Measurements from ENCODE around the gene KIAA0586.
"Not testable (repeated sequence)": the region's sequence is repeated elsewhere in the genome, so short reads cannot be mapped to it uniquely, and the experiment has no call there.

Gene KIAA0586

GRCh38 chr14:58517592-58517991 lies 90.1 kb downstream of the KIAA0586 start:
- TF ChIP-seq CTCF (IDR thresholded peaks at IDR 0.05; ENCODE audit: low read depth, low read length) = no peak
- H3K4me3 ChIP-seq (ENCODE audit: low read depth, low read length) = no peak overlapping the region

- not testable (repeated sequence) for H3K4me3 ChIP-seq (ENCODE audit: low read depth, low read length)
Observed at GRCh38 chr14:58525691-58526090, 98.2 kb downstream of the KIAA0586 start.

GRCh38 chr14:58533446-58533845 lies 105.9 kb downstream of the KIAA0586 start:
- no peak for TF ChIP-seq CTCF (IDR thresholded peaks at IDR 0.05; ENCODE audit: low read depth, low read length)
- H3K4me3 ChIP-seq (ENCODE audit: low read depth, low read length) = no peak overlapping the region

GRCh38 chr14:58535044-58535443 lies 107.5 kb downstream of the KIAA0586 start:
- TF ChIP-seq CTCF (IDR thresholded peaks at IDR 0.05; ENCODE audit: low read depth, low read length) = no peak
- no peak overlapping the region for H3K4me3 ChIP-seq (ENCODE audit: low read depth, low read length)

- no peak overlapping the region for H3K4me3 ChIP-seq (ENCODE audit: low read depth, low read length)
- no peak for TF ChIP-seq CTCF (IDR thresholded peaks at IDR 0.05; ENCODE audit: low read depth, low read length)
Observed at GRCh38 chr14:58537004-58537403, 109.5 kb downstream of the KIAA0586 start.

GRCh38 chr14:58540749-58541632 lies 113.5 kb downstream of the KIAA0586 start:
- TF ChIP-seq CTCF (IDR thresholded peaks at IDR 0.05; ENCODE audit: low read depth, low read length) = no peak
- no peak overlapping the region for H3K4me3 ChIP-seq (ENCODE audit: low read depth, low read length)

GRCh38 chr14:58541633-58542022 lies 114.1 kb downstream of the KIAA0586 start:
- H3K4me3 ChIP-seq (ENCODE audit: low read depth, low read length) = no peak overlapping the region
- TF ChIP-seq CTCF (IDR thresholded peaks at IDR 0.05; ENCODE audit: low read depth, low read length) = no peak

GRCh38 chr14:58543253-58543652 lies 115.7 kb downstream of the KIAA0586 start:
- H3K4me3 ChIP-seq (ENCODE audit: low read depth, low read length) = no peak overlapping the region
- no peak for TF ChIP-seq CTCF (IDR thresholded peaks at IDR 0.05; ENCODE audit: low read depth, low read length)

All from WI38 (cell line).